Liver (tissue), 9 donors: Measurements from ENCODE around the gene GPC3. TPM values are rescaled to one million over a fixed set of nuclear protein-coding genes. Genes with fewer than 3 reads are reported as not detected.

ENCODE experiments used
- DNase-seq: peaks from one replicate; pipeline ENCODE4 v3.0.0-alpha.2; 2017; ENCODE audit warnings: low spot score
- H3K27ac ChIP-seq, 2 donors: one replicate each; pipeline ENCODE4 v1.7.0; 2013; ENCODE audit warnings: inconsistent platforms in 2 of 2, low read length in 2 of 2, control low read depth in 1 of 2, low read depth in 1 of 2, mild to moderate bottlenecking in 1 of 2
- H3K27me3 ChIP-seq, 4 donors: one replicate each; pipeline versions ENCODE4 v1.6.1 to v1.7.0; 2013; ENCODE audit warnings: low read length in 3 of 4, inconsistent platforms in 1 of 4, mild to moderate bottlenecking in 1 of 4, moderate library complexity in 1 of 4; ENCODE audit not compliant: control insufficient read depth in 4 of 4, insufficient read depth in 4 of 4
- H3K36me3 ChIP-seq, 4 donors: one replicate each; pipeline versions ENCODE4 v1.6.1 to v1.7.0; 2013; ENCODE audit warnings: low read length in 3 of 4, mild to moderate bottlenecking in 3 of 4, low read depth in 1 of 4, moderate library complexity in 1 of 4; ENCODE audit not compliant: control insufficient read depth in 4 of 4, insufficient read depth in 3 of 4
- H3K4me1 ChIP-seq, 4 donors: one replicate each; pipeline versions ENCODE4 v1.6.1 to v1.7.0; 2013; ENCODE audit warnings: low read length in 3 of 4, mild to moderate bottlenecking in 3 of 4, moderate library complexity in 1 of 4; ENCODE audit not compliant: control insufficient read depth in 4 of 4, insufficient read depth in 4 of 4
- H3K4me3 ChIP-seq, 3 donors: one replicate each; pipeline versions ENCODE4 v1.6.1 to v1.7.0; 2013; ENCODE audit warnings: low read length in 3 of 3, control low read depth in 1 of 3, low read depth in 1 of 3, mild to moderate bottlenecking in 1 of 3
- H3K9ac ChIP-seq, 2 donors: one replicate each; pipeline ENCODE4 v1.7.0; 2013; ENCODE audit warnings: low read length in 2 of 2, mild to moderate bottlenecking in 2 of 2, moderate library complexity in 2 of 2, control low read depth in 1 of 2, low read depth in 1 of 2
- H3K9me3 ChIP-seq, 4 donors: one replicate each; pipeline versions ENCODE4 v1.6.1 to v1.7.0; 2013; ENCODE audit warnings: low read length in 3 of 4; ENCODE audit not compliant: control insufficient read depth in 4 of 4
- EGR1 ChIP-seq, 2 donors: IDR thresholded peaks; 2 replicates each; pipeline ENCODE4 v1.6.1; 2016 to 2018; ENCODE audit warnings: antibody characterized with exemption in 2 of 2, low read depth in 2 of 2
- FOXA1 ChIP-seq: IDR thresholded peaks from 2 replicates; pipeline ENCODE4 v1.6.1; 2016; ENCODE audit warnings: antibody characterized with exemption
- FOXA2 ChIP-seq: IDR thresholded peaks from 2 replicates; pipeline ENCODE4 v1.6.1; 2016; ENCODE audit warnings: antibody characterized with exemption
- GABPA ChIP-seq, 2 donors: IDR thresholded peaks in 1 of 2; conservative IDR thresholded peaks in 1 of 2; 2 replicates each; pipeline ENCODE4 v1.6.1; 2016; ENCODE audit warnings: antibody characterized with exemption in 2 of 2, mild to moderate bottlenecking in 1 of 2, moderate library complexity in 1 of 2
- HNF4A ChIP-seq, 2 donors: conservative IDR thresholded peaks; 2 replicates each; pipeline ENCODE4 v1.6.1; 2016; ENCODE audit warnings: antibody characterized with exemption in 2 of 2, mild to moderate bottlenecking in 2 of 2
- HNF4G ChIP-seq: IDR thresholded peaks from 2 replicates; pipeline ENCODE4 v1.6.1; 2016; ENCODE audit warnings: antibody characterized with exemption
- JUND ChIP-seq, 2 donors: IDR thresholded peaks; 2 replicates each; pipeline ENCODE4 v1.6.1; 2016; ENCODE audit warnings: antibody characterized with exemption in 2 of 2
- NR2F2 ChIP-seq: IDR thresholded peaks from 2 replicates; pipeline ENCODE4 v1.6.1; 2016; ENCODE audit warnings: antibody characterized with exemption
- RAD21 ChIP-seq, 2 donors: IDR thresholded peaks; 2 replicates each; pipeline ENCODE4 v1.6.1; 2016; ENCODE audit warnings: antibody characterized with exemption in 2 of 2, mild to moderate bottlenecking in 2 of 2
- RXRA ChIP-seq, 2 donors: IDR thresholded peaks; 2 replicates each; pipeline ENCODE4 v1.6.1; 2017 to 2018; ENCODE audit warnings: antibody characterized with exemption in 2 of 2, mild to moderate bottlenecking in 1 of 2
- SP1 ChIP-seq: IDR thresholded peaks from 2 replicates; pipeline ENCODE4 v1.6.1; 2018; ENCODE audit warnings: antibody characterized with exemption, mild to moderate bottlenecking
- TAF1 ChIP-seq: conservative IDR thresholded peaks from 2 replicates; pipeline ENCODE4 v1.6.1; 2016; ENCODE audit warnings: antibody characterized with exemption, mild to moderate bottlenecking
- YY1 ChIP-seq: IDR thresholded peaks from 2 replicates; pipeline ENCODE4 v1.6.1; 2016; ENCODE audit warnings: antibody characterized with exemption, mild to moderate bottlenecking
- WGBS: extraction: QIAGEN DNeasy Blood & Tissue Kit; methylation state at CpG from one replicate; pipeline ENCODE4 v1.1.7; 2013; 5-methylcytosine and 5-hydroxymethylcytosine counted together
- polyA plus RNA-seq, 2 donors: library from polyadenylated mRNA; stranded (reverse) in 1 of 2; unstranded in 1 of 2; fragments of 200-250 nt in 1 of 2; fragments of >200 nt in 1 of 2; fragmentation: Nextera tagmentation in 1 of 2; extraction: Ambion mirVana in 1 of 2; gene quantifications; one replicate each; pipeline versions ENCODE4 v1.2.1 to v1.2.3, GENCODE V29; 2013 to 2015
- total RNA-seq, 2 donors: library from RNA; depleted of rRNA; stranded (reverse); fragments of >200 nt; gene quantifications; one replicate each; pipeline ENCODE4 v1.2.3, GENCODE V29; 2014
- TF ChIP-seq, protein P1 (sequence below): IDR thresholded peaks from 2 replicates; pipeline ENCODE4 v1.6.1; 2016; ENCODE audit warnings: antibody characterized with exemption
- TF ChIP-seq, protein P2 (sequence below): fragments of 150-350 bp; IDR thresholded peaks from 2 replicates; pipeline ENCODE4 v1.5.1; 2017; ENCODE audit warnings: improper control_type of control experiment, low read depth, low read length; ENCODE audit not compliant: missing input control
- TF ChIP-seq, protein P3 (sequence below): IDR thresholded peaks from 2 replicates; pipeline ENCODE4 v1.6.1; 2016; ENCODE audit warnings: antibody characterized with exemption, mild to moderate bottlenecking
- TF ChIP-seq, protein P4 (sequence below): IDR thresholded peaks from 2 replicates; pipeline ENCODE4 v1.6.1; 2016; ENCODE audit warnings: antibody characterized with exemption
- TF ChIP-seq, protein P5 (sequence below): IDR thresholded peaks from 2 replicates; pipeline ENCODE4 v1.6.1; 2016; ENCODE audit warnings: antibody characterized with exemption
- donor health status: healthy.
- donor health status: healthy.
- donor health status: healthy.
- donor health status: healthy.
- donor health status: healthy.

Gene GPC3
- total and polyA plus RNA-seq, 4 donors, result 0.40 to 1,133 (median 1.5) TPM

DNA sequence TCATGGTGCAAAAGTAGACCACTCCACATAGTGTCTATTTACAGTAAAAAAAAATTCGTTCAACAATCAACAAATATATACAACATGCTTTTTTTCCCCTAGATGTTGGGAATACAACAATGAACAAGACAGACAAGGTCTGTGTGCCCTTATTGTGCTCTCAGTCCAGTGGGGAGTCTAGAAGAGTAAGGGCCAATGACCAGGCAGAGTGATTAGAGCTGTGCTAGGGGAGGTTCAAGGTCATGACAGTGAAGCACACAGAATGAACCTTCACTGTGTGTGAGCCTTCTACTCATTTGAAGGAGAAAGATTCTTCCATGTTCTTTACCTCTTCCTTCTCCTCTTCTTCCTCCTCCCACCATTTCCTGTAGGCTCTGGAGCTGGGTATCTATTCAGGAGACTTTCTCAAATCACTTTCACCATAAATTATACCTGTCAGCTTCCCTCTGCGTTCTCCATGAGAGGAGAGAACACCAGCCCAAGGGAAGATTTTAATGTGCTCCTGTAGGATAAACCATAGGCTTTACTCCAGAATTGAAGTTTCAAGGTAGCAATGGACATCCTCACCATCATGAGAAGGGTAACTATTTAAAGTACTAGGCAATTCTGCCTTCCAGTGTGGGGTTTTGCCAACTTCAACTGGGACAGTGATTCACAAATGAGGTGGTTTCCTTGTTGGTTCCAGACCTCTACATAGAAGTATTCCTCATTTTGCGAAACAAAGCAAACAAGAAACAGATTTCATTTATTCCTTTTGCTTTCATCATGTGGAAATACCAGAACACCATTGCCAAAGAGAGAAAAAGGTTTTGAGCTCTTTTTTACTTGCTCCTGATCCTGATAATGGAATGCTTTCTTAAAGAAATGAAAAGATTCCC is 323.2 kb downstream of the GPC3 start:
- H3K9me3 ChIP-seq, result no peaks in the 10 kb centered on the region
- no peak for TF ChIP-seq GABPA (IDR thresholded peaks at IDR 0.05 in 1 of 2, conservative IDR thresholded peaks at IDR 0.05 in 1 of 2)
- TF ChIP-seq EGR1 (IDR thresholded peaks at IDR 0.05; ENCODE audit: low read depth in 2 of 2), result no peak
- no peak for TF ChIP-seq SP1
- TF ChIP-seq HNF4G, result no peak
- TF ChIP-seq, protein P1, sequence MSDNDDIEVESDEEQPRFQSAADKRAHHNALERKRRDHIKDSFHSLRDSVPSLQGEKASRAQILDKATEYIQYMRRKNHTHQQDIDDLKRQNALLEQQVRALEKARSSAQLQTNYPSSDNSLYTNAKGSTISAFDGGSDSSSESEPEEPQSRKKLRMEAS, result no peak
- TF ChIP-seq RXRA (IDR thresholded peaks at IDR 0.05), result no peak
- TF ChIP-seq, protein P2, sequence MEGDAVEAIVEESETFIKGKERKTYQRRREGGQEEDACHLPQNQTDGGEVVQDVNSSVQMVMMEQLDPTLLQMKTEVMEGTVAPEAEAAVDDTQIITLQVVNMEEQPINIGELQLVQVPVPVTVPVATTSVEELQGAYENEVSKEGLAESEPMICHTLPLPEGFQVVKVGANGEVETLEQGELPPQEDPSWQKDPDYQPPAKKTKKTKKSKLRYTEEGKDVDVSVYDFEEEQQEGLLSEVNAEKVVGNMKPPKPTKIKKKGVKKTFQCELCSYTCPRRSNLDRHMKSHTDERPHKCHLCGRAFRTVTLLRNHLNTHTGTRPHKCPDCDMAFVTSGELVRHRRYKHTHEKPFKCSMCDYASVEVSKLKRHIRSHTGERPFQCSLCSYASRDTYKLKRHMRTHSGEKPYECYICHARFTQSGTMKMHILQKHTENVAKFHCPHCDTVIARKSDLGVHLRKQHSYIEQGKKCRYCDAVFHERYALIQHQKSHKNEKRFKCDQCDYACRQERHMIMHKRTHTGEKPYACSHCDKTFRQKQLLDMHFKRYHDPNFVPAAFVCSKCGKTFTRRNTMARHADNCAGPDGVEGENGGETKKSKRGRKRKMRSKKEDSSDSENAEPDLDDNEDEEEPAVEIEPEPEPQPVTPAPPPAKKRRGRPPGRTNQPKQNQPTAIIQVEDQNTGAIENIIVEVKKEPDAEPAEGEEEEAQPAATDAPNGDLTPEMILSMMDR, result no peak
- TF ChIP-seq FOXA1, result no peak
- no peak for TF ChIP-seq HNF4A (conservative IDR thresholded peaks at IDR 0.05)
- TF ChIP-seq NR2F2, result no peak
- TF ChIP-seq, protein P3, sequence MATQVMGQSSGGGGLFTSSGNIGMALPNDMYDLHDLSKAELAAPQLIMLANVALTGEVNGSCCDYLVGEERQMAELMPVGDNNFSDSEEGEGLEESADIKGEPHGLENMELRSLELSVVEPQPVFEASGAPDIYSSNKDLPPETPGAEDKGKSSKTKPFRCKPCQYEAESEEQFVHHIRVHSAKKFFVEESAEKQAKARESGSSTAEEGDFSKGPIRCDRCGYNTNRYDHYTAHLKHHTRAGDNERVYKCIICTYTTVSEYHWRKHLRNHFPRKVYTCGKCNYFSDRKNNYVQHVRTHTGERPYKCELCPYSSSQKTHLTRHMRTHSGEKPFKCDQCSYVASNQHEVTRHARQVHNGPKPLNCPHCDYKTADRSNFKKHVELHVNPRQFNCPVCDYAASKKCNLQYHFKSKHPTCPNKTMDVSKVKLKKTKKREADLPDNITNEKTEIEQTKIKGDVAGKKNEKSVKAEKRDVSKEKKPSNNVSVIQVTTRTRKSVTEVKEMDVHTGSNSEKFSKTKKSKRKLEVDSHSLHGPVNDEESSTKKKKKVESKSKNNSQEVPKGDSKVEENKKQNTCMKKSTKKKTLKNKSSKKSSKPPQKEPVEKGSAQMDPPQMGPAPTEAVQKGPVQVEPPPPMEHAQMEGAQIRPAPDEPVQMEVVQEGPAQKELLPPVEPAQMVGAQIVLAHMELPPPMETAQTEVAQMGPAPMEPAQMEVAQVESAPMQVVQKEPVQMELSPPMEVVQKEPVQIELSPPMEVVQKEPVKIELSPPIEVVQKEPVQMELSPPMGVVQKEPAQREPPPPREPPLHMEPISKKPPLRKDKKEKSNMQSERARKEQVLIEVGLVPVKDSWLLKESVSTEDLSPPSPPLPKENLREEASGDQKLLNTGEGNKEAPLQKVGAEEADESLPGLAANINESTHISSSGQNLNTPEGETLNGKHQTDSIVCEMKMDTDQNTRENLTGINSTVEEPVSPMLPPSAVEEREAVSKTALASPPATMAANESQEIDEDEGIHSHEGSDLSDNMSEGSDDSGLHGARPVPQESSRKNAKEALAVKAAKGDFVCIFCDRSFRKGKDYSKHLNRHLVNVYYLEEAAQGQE, result no peak
- no peak for TF ChIP-seq RAD21 (IDR thresholded peaks at IDR 0.05)
- TF ChIP-seq YY1, result no peak
- TF ChIP-seq JUND (IDR thresholded peaks at IDR 0.05), result no peak
- TF ChIP-seq, protein P4, sequence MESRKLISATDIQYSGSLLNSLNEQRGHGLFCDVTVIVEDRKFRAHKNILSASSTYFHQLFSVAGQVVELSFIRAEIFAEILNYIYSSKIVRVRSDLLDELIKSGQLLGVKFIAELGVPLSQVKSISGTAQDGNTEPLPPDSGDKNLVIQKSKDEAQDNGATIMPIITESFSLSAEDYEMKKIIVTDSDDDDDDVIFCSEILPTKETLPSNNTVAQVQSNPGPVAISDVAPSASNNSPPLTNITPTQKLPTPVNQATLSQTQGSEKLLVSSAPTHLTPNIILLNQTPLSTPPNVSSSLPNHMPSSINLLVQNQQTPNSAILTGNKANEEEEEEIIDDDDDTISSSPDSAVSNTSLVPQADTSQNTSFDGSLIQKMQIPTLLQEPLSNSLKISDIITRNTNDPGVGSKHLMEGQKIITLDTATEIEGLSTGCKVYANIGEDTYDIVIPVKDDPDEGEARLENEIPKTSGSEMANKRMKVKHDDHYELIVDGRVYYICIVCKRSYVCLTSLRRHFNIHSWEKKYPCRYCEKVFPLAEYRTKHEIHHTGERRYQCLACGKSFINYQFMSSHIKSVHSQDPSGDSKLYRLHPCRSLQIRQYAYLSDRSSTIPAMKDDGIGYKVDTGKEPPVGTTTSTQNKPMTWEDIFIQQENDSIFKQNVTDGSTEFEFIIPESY, result no peak
- TF ChIP-seq, protein P5, sequence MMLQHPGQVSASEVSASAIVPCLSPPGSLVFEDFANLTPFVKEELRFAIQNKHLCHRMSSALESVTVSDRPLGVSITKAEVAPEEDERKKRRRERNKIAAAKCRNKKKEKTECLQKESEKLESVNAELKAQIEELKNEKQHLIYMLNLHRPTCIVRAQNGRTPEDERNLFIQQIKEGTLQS, result no peak
- TF ChIP-seq TAF1, result no peak
- no peak for TF ChIP-seq FOXA2
- H3K4me3 ChIP-seq, result no peak overlapping the region
- WGBS, result 85% methylated on average over 3 of the region's 3 CpGs
- no peaks in the 10 kb centered on the region for H3K36me3 ChIP-seq
- H3K27me3 ChIP-seq, result no peaks in the 10 kb centered on the region
- H3K9ac ChIP-seq, result no peak overlapping the region
- H3K27ac ChIP-seq, result no peak overlapping the region
- H3K4me1 ChIP-seq, result no peaks in the 10 kb centered on the region
- no peak for DNase-seq
